Thyroid gland (tissue), 4 donors: ENCODE data around the gene NR6A1.

Experiments used
- POLR2A ChIP-seq, 2 donors: fragments of 450-650 bp; IDR thresholded peaks; one replicate each; pipeline ENCODE4 v1.6.1; 2017; ENCODE audit warnings: antibody characterized with exemption in 2 of 2, mild to moderate bottlenecking in 2 of 2, moderate library complexity in 1 of 2
- TF ChIP-seq, protein P1 (sequence below), 6 experiments: fragments of 200-600 bp in 3 of 6; fragments of 450-650 bp in 3 of 6; sonication (generic) in 3 of 6; IDR thresholded peaks; one replicate each; pipeline ENCODE4 v1.5.1; 2016 to 2019; ENCODE audit warnings: antibody characterized with exemption in 6 of 6, mild to moderate bottlenecking in 2 of 6, inconsistent platforms in 1 of 6, moderate library complexity in 1 of 6

DNA sequence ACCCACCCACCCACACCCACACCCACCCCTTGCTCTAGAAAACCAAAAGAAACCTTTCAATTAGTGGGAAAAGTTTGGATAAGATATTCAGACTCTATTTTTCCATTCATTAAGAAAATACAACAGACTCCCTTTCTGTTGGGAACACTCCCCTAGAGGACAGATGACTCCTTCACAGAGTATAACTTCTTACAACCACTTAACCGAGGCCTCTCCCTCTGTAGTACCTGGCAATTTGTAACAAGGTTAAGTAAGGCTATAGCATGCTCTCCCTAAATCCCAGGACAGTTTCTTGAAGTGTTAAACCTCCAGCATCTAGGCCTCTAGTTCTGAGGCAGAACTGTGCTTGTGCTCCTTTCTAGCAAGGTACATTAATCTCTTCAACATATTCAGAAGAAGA, 188.0 kb downstream of the NR6A1 start:
- TF ChIP-seq POLR2A (IDR thresholded peaks at IDR 0.05): no peak
- TF ChIP-seq, protein P1, sequence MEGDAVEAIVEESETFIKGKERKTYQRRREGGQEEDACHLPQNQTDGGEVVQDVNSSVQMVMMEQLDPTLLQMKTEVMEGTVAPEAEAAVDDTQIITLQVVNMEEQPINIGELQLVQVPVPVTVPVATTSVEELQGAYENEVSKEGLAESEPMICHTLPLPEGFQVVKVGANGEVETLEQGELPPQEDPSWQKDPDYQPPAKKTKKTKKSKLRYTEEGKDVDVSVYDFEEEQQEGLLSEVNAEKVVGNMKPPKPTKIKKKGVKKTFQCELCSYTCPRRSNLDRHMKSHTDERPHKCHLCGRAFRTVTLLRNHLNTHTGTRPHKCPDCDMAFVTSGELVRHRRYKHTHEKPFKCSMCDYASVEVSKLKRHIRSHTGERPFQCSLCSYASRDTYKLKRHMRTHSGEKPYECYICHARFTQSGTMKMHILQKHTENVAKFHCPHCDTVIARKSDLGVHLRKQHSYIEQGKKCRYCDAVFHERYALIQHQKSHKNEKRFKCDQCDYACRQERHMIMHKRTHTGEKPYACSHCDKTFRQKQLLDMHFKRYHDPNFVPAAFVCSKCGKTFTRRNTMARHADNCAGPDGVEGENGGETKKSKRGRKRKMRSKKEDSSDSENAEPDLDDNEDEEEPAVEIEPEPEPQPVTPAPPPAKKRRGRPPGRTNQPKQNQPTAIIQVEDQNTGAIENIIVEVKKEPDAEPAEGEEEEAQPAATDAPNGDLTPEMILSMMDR (IDR thresholded peaks at IDR 0.05): no peak
